Middle frontal gyrus (tissue), 1 donor: ENCODE results near the gene TNFSF11.

Source experiments
- DNase-seq: peaks from one replicate; pipeline ENCODE4 v3.0.0-alpha.2; 2015; ENCODE audit warnings: low spot score; ENCODE audit errors: extremely low spot score

Gene TNFSF11

GRCh38 chr13:42611086-42611779 lies 37.3 kb downstream of the TNFSF11 start:
- no peak for DNase-seq

DNA sequence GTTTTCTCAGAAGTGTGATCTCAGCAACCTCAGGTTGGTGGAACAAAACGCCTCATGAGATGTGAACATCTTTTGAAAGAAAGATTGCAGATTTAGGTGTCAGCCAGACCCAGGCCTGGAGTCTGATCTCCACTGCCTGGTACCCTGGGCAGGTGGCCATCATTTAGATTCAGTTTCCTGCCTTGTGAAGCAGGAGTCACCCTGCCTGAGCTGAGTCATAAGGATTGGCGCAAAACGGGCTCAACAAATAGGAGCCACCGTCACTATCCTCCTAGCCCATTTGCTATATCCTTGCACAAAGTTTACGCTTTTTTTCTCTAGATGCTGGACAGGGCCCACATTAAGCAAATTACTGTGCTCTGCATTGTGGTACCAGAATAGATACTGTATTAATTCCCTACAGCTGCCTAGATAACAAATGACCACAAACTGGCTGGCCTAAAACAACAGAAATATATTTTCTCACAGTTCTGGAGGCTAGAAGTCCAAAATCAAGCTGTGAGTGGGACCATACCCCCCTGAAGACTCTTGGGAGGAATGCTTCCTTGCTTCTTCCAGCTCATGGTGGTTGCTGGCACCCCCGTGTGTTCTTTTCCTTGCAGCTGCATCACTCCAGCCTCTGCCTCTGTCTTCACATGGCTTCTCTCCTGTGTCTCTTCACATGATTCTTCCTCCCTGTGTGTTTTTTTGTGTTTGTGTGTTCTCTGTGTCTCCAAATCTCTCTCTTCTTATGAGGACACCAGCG lies 38.2 kb downstream of the TNFSF11 start:
- DNase-seq, result no peak

GRCh38 chr13:42614436-42615035 lies 40.6 kb downstream of the TNFSF11 start:
- DNase-seq, result no peak

GRCh38 chr13:42615691-42616090 lies 41.7 kb downstream of the TNFSF11 start:
- no peak for DNase-seq

DNA sequence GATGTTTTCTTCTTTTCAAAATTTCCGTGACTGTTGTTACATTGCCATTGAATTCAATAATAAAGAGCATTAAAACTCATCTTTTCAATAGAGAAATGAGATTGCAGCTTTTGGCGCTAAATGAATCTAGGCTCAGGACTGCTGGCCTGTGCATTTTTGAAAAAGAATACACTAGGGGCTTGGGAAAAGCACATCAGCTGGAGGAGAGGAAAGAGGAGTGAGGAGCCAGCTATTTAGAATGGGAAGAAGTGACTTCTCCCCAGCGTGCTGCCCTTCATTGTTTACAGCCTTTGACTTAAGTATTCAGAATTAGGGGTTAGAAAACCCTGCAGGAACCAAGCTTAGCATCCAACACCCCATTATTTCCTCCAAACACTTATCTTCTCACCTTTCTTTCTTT lies 43.3 kb downstream of the TNFSF11 start:
- no peak for DNase-seq

DNA sequence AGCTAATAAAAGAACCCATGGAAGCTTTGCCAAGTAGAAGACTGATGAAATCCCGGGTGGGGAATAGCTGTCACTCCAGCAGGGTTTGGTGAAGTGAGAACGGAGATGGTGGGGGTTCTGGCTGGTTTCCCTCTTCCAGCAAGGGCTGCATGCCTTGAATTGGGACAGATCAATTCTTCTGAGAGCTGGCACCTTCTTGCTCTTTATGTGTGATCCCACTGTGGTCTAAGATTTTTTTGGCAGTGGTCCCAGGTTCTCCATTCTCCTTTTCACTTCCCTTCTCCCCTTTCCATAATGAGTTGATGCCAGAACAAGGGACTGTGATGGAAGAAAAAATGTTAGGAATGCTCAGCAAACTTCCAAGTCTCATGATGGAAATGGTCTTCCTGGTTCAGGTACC lies 50.0 kb downstream of the TNFSF11 start:
- DNase-seq, result no peak

GRCh38 chr13:42625611-42626010 lies 51.7 kb downstream of the TNFSF11 start:
- DNase-seq, result no peak

DNA sequence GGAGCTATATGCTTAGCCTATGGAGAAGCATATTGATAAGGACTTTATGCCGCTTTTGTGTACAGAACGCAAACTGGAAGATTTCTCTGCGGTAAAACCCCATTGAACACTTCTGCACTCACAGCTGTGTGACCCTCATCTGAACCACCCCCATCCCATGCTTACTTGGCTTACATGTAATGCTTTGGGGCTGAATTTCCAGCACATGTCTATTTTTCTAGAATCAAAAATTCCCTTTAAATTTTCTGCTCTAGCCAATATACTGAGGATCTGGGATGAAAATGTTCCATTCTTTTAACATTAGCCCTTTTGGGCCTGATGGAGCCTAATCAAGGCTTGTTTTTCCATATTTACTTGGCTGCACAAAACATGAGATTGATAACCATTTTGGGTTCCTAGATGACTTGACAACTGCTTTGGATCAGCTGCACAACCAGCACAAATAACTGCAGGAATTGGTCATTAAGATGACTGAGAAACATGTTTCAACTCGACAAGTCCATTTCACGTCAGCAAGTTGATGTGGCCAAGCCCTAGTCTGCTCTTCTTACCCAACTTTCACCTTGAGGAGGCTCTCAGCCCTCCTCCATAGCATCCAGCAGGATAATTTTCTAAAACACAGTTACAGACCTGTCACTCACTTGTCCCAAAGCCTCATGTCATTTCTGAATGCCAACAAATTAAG lies 52.4 kb downstream of the TNFSF11 start:
- no peak for DNase-seq

DNA sequence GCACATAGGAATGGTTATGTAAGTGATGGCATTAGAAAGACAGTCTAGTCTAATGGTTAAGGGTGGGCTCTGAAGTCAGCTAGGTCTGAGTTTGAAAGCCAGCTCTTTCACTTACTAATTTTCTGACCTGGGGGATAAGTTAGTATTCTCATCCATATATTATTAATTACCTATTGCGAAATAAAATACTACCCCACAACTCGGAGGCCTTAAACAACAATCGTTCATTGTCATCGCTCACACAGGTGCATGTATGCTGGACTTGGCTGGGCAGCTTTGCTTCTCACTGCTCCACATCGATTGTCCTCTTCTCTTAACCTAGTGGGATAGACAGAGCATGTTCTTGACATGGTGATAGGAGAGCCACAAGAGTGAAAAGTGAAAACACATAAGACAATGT lies 54.7 kb downstream of the TNFSF11 start:
- no peak for DNase-seq

DNA sequence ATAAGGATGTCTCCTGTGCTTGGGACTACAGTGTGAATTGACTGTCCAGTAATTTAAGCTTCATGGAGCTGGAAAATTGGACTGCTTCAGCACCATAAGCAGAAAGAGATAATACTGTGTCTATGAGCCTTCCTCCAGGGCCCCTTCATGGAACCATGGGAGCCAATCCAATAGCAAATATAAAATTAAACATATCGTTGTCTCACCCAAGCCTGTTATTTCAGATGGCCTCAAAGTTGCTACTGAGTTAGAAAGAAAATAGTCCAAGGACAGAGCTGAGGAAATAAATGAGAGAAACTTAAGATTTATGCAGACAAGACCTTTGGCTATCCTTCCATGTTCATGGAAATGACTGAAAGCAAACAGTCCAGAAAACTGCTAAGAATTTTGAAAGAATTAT lies 57.2 kb downstream of the TNFSF11 start:
- no peak for DNase-seq

DNA sequence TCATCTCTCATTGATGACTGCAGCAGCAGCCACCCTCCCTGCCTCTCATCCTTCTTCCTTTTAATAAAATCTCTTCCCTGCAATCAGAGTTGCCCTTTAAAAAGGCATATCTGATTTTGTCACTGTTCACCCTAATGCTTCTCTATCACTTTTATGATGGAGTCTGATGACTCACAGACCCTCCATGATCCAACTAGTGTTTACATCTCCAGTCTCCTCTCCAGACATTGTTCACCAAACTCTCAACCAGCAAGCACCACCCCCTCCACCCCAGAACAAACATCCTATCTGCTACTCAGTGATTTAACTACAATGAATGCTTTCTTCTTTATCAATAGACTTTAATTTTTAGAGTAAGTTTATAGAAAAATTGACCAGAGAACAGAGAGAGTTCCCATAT lies 59.5 kb downstream of the TNFSF11 start:
- no peak for DNase-seq

DNA sequence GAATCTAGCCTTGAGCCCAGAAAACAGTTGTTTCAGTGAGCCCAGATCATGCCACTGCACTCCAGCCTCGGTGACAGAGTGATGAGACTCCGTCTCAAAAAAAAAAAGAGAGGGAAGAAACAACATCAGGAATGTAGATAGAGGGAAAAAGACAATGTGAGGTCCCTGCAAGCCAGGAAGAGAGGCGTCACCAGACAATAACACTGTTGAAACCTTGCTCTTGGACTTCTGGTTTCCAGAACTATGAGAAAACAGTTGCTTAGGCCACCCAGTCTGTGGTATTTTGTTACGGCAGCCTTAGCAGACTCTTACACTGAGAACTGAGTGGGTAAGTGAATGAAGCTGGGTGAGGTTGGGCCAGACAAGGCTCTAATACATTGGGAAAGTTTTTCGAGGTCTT lies 64.1 kb downstream of the TNFSF11 start:
- DNase-seq, result no peak

GRCh38 chr13:42638886-42639285 lies 64.9 kb downstream of the TNFSF11 start:
- no peak for DNase-seq

DNA sequence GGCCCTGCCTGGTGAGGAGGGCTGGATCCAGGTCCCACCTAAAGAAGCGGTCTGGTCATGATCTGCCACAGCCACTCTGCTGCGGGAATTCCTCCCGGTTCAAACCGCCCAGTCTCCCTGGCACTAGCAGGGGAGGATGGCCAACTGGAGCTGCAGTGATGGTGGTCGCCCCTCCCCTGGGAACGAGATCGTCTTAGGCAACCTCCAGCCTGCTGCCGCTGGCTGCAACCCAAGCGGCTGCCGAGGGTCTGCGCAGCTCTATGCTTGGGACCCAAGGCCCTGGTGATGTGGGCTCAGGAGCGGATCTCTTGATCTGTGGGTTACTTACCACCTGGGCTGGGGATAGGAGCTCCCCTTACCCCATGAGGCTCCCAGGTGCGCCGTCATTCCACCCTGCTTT lies 69.1 kb downstream of the TNFSF11 start:
- no peak for DNase-seq

- no peak for DNase-seq
Measured at GRCh38 chr13:42644841-42645240, 70.9 kb downstream of the TNFSF11 start.

DNA sequence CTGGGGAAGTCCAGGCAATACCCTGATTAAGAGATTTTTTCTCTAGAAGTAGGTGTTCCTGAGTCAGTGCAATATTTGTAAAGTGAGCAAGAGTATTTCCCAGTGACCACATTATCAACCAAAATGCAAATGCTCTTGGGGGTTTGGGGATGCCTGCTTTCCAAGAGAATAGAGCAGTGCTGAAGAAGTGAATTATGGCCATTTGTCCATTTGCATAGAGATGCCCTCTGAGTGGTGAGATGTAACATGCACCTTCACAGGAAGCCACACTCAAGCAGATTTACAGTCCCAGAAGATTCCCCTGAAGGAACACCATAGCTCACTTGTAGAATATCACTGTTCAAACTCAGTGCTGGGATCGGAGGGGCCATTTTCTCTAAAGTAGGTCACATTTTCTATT lies 71.8 kb downstream of the TNFSF11 start:
- DNase-seq, result no peak

DNA sequence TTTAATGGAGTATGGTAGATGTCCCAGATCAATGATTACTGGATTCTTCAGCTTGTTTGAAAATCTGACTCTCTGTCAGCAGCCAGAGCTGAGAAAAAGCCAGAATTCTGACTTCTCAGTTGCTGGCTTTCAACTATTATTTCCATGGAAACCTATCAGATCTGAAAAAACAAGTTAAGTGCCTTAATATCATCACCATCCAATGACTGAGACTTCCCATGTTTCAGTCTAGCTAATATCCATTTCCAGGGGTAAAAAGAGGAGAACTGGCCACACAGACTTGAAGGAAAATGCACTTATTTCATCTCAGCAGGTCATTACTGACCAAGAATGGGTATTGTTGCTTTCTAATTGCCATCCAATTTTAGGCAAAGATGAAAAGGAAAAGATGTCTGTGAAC lies 75.2 kb downstream of the TNFSF11 start:
- no peak for DNase-seq

GRCh38 chr13:42649831-42650230 lies 75.9 kb downstream of the TNFSF11 start:
- no peak for DNase-seq

DNA sequence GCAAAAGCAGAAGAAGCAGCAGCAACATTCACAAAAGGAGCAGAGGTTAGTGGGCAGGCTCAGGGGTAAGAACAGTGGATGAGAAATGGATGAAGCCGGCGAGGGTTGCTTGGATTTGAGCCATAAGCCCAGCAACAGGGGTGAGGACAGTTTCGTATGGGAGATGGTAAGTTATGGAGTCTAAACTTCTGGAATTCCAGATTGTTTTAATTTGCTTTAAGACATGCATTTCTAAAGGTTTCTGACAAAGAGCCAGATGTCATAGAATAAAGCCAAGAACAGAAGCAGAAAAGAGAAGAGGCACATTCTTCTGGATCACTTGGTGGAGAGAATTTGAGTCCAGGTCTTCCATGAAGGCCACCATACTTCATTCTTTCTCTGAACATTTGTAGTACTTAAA lies 76.6 kb downstream of the TNFSF11 start:
- no peak for DNase-seq

- no peak for DNase-seq
Measured at GRCh38 chr13:42651936-42652641, 78.1 kb downstream of the TNFSF11 start.

DNA sequence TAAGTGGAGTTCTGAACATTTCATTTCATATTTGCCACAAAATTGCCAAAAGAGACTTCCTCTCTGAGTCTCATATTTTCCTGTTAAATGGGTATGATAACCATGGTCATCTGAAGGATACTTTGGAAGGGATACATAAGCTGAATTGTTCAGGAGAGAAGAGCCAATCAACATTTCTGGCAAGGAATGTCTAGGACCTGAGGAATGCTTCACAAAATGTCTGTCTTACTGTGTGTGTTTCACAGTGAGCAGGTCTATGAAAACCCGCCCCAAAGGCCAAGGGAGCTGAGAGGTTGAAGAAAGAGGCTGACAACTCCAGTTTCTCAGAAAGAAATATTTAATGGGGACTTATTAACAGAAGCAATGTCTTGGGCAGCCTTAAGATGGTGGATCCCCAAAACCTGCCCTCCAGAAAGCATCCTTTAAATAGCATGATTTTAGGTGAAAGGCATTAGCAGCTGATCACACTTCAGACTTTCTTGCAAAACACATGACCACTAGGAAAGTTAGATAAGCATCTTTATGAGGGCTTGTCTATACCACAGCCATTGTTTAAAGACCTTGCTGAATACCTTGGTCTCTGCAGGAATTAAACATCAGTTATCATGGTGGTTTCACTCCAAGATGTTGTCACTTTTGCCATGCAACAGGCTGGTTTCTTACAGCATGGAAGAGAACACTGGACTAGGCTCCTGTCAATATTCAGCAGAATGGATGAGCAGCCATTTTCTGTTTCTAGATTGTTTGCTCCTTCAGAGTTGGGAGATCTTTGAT lies 78.9 kb downstream of the TNFSF11 start:
- no peak for DNase-seq
